Measurements from ENCODE around the gene LMAN1L. TPM values are rescaled to one million over a fixed set of nuclear protein-coding genes. Genes with fewer than 3 reads are reported as not detected.

The LMAN1L gene
- polyA plus RNA-seq, 3 donors, result 0.08 TPM; not detected in 2

DNA sequence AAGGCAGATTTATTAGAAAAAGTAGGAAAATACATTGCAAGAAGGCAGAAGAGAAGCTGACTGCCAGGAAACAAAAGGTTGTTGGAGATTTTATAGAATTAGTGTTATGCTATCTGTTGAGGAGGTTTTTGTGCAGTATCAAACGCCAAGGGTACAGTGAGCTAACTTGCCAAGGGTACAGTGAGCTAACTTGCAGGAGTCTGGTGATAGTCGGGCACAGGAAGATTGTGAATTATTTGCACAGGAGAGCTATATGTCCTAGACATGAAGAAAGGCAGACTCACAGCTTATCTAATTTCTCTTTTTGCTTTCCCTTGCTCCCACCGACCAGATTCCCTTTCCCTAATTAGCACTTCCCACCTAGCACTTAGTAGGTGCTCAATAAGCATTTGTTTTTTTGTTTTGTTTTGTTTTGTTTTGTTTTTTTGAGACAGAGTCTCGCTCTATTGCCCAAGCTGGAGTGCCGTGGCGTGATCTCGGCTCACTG is 33.4 kb upstream of the LMAN1L start:
- intact Hi-C loops (cut with micrococcal nuclease), result no loop called here
- Histone ChIP-seq H3K27ac (ENCODE audit: low read depth in 1 of 2, low read length in 2 of 2) (peak overlapping the region; percentile 91 to 97), H3K4me2 (replicated peaks; ENCODE audit: extremely low read depth, low read length, poor library complexity, severe bottlenecking) (no peak overlapping the region), H3K27me3 (ENCODE audit: control insufficient read depth in 2 of 2, insufficient read depth in 2 of 2, low read length in 2 of 2) (no peaks in the 10 kb centered on the region), H3K36me3 (replicated peaks in 1 of 2; ENCODE audit: control insufficient read depth in 1 of 2, insufficient read depth in 2 of 2, low read length in 2 of 2) (no peaks in the 10 kb centered on the region), H3K9ac (ENCODE audit: insufficient read depth, low read length, poor library complexity, severe bottlenecking) (no peak overlapping the region), H3K4me3 (replicated peaks in 1 of 3; ENCODE audit: low read depth in 2 of 3, low read length in 3 of 3) (no peak overlapping the region), H3K9me3 (replicated peaks in 1 of 2; ENCODE audit: control insufficient read depth in 1 of 2, insufficient read depth in 1 of 2, low read length in 2 of 2) (no peaks in the 10 kb centered on the region), H3K79me2 (ENCODE audit: insufficient read depth, low read length) (peaks cover 40% of the 10 kb centered on the region), H2AFZ (ENCODE audit: insufficient read depth, low read depth, low read length, poor library complexity, severe bottlenecking) (no peak overlapping the region), H4K20me1 (ENCODE audit: insufficient read depth, low read length) (peaks cover 12% of the 10 kb centered on the region), H3K4me1 (ENCODE audit: control insufficient read depth in 1 of 2, insufficient read depth in 2 of 2, low read length in 2 of 2) (peaks cover 84 to 89% of the 10 kb centered on the region in 2 donors)
- no peak for DNase-seq
- Mint-ChIP-seq H3K9me3 (peaks cover 0 to 3% (median 0%) of the 10 kb centered on the region in 7 donors), H3K4me1 (peaks cover 81% of the 10 kb centered on the region), H3K27ac (peak overlapping the region; percentile 97 to 99 (median 99)), H3K36me3 (peaks cover 4 to 9% of the 10 kb centered on the region in 2 donors), H3K4me3 (peak overlapping the region in 1 of 2 donors; percentile 45), H3K27me3 (ENCODE audit: low read depth in 3 of 3) (peaks cover 0 to 3% (median 0%) of the 10 kb centered on the region in 3 donors)
- 25% methylated on average over 1 of the region's 7 CpGs for WGBS (ENCODE audit: insufficient coverage)
- TF ChIP-seq, protein P1, sequence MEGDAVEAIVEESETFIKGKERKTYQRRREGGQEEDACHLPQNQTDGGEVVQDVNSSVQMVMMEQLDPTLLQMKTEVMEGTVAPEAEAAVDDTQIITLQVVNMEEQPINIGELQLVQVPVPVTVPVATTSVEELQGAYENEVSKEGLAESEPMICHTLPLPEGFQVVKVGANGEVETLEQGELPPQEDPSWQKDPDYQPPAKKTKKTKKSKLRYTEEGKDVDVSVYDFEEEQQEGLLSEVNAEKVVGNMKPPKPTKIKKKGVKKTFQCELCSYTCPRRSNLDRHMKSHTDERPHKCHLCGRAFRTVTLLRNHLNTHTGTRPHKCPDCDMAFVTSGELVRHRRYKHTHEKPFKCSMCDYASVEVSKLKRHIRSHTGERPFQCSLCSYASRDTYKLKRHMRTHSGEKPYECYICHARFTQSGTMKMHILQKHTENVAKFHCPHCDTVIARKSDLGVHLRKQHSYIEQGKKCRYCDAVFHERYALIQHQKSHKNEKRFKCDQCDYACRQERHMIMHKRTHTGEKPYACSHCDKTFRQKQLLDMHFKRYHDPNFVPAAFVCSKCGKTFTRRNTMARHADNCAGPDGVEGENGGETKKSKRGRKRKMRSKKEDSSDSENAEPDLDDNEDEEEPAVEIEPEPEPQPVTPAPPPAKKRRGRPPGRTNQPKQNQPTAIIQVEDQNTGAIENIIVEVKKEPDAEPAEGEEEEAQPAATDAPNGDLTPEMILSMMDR (IDR thresholded peaks at IDR 0.05), result no peak

DNA sequence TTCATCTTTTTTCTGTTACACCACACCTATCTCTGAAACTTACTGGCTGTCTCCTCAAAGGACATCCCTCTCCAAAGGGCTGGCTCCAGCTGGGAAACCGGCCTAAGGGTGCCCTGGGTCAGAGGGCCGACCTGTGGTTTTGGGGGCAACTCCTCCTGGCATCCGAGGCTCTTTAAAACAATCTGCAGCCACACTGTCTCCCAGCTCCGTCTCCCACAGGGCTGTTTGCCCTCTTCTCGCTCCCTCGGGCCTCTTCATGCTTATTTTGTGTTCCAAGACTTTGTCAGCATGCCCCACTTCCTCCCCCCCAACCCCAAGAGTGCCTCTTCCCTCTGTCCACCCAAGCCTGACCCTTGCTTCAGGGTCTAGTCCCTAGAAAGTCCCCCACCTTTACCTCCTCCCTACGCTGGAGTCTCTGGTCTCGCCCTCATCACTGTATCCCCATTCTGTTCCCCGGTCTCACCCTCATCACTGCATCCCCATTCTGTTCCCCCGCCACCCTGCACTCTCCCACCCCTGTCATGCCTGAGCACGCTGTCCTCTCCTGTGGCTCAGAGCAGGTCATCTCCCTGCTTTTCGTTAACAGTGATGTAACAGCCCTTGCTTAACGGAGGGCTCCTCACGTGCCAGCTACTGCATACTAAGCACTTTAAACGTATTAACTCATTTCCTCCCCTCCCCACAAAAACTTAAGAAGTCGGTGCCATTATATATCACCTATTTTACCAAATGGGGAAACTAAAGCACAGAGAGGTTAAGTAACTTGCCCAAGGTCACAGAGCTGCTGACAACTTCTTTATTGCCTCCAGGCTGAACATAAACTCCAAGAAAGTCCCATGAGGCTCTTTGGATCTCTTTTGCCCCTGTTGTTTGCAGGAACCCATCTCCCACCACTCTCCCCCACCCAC is 31.9 kb upstream of the LMAN1L start:
- peak; percentile 96 to 98 (median 98) for DNase-seq
- peaks cover 49% of the 10 kb centered on the region for H3K79me2 ChIP-seq (ENCODE audit: insufficient read depth, low read length)
- H3K36me3 Mint-ChIP-seq, result peaks cover 18 to 23% of the 10 kb centered on the region in 2 donors
- H3K4me2 ChIP-seq (replicated peaks; ENCODE audit: extremely low read depth, low read length, poor library complexity, severe bottlenecking), result peak overlapping the region; percentile 92
- TF ChIP-seq, protein P1 (IDR thresholded peaks at IDR 0.05), result no peak
- peaks cover 84 to 89% of the 10 kb centered on the region in 2 donors for H3K4me1 ChIP-seq (ENCODE audit: control insufficient read depth in 1 of 2, insufficient read depth in 2 of 2, low read length in 2 of 2)
- H3K27me3 ChIP-seq (ENCODE audit: control insufficient read depth in 2 of 2, insufficient read depth in 2 of 2, low read length in 2 of 2), result no peaks in the 10 kb centered on the region
- no peak overlapping the region for H2AFZ ChIP-seq (ENCODE audit: insufficient read depth, low read depth, low read length, poor library complexity, severe bottlenecking)
- no peaks in the 10 kb centered on the region for H3K9me3 ChIP-seq (replicated peaks in 1 of 2; ENCODE audit: control insufficient read depth in 1 of 2, insufficient read depth in 1 of 2, low read length in 2 of 2)
- H3K4me1 Mint-ChIP-seq, result peaks cover 81% of the 10 kb centered on the region
- 15% methylated on average over 16 of the region's 16 CpGs for WGBS (ENCODE audit: insufficient coverage)
- H3K27ac ChIP-seq (ENCODE audit: low read depth in 1 of 2, low read length in 2 of 2), result peak overlapping the region; percentile 92 to 95
- H3K27me3 Mint-ChIP-seq (ENCODE audit: low read depth in 3 of 3), result peaks cover 0 to 3% (median 0%) of the 10 kb centered on the region in 3 donors
- intact Hi-C loops (cut with micrococcal nuclease), result no loop called here
- peak overlapping the region; percentile 84 to 89 for H3K4me3 Mint-ChIP-seq
- H3K9me3 Mint-ChIP-seq, result peaks cover 0 to 3% (median 0%) of the 10 kb centered on the region in 7 donors
- H3K27ac Mint-ChIP-seq, result peak overlapping the region; percentile 97 to 99 (median 98)
- H3K9ac ChIP-seq (ENCODE audit: insufficient read depth, low read length, poor library complexity, severe bottlenecking), result peak overlapping the region; percentile 70
- H4K20me1 ChIP-seq (ENCODE audit: insufficient read depth, low read length), result peaks cover 12% of the 10 kb centered on the region
- peak overlapping the region; percentile 42 to 100 (median 65) for H3K4me3 ChIP-seq (replicated peaks in 1 of 3; ENCODE audit: low read depth in 2 of 3, low read length in 3 of 3)
- H3K36me3 ChIP-seq (replicated peaks in 1 of 2; ENCODE audit: control insufficient read depth in 1 of 2, insufficient read depth in 2 of 2, low read length in 2 of 2), result peaks cover 5 to 7% of the 10 kb centered on the region in 2 donors

All from CD14-positive monocyte (primary cell).